T-helper 2 cell treated with Interferon-gamma antibody and Interleukin-4, amounts not matched to agents 100 ng/mL and 5 ng/mL, for 36 hours (primary cell): ENCODE results near the gene SBF2. TPM values are rescaled to one million over a fixed set of nuclear protein-coding genes. Genes with fewer than 3 reads are reported as not detected.

Experiments used
- intact Hi-C: fragments of 100-400 bp; cut with micrococcal nuclease; formaldehyde crosslinking; loops from one replicate; pipeline ENCODE4 v1.15.1; 2023
- total RNA-seq: library from RNA; stranded (reverse); gene quantifications from 2 replicates; pipeline ENCODE4 v1.2.3, GENCODE V29; 2022

The SBF2 gene
- total RNA-seq, 1 donor from 2014 or later: 1.8 TPM

GRCh38 chr11:10302744-10303557 lies 8.9 kb upstream of the SBF2 start:
- intact Hi-C loops: loop anchor here (1.0 to 10.0 kb wide), 4 partner anchors 9 to 1038 kb away; partner anchors contain the start of genes DENND5A, EIF4G2 and SBF2

- intact Hi-C loops: loop anchor here (2.0 to 10.0 kb wide), 3 partner anchors 442 to 1038 kb away; partner anchors contain the start of genes DENND5A and EIF4G2
Observed at GRCh38 chr11:10302359-10302743, 8.3 kb upstream of the SBF2 start.

GRCh38 chr11:10301656-10302358 lies 7.8 kb upstream of the SBF2 start:
- intact Hi-C loops: loop anchor here (2.0 to 10.0 kb wide), 3 partner anchors 443 to 1037 kb away; partner anchors contain the start of genes DENND5A and EIF4G2

- intact Hi-C loops: loop anchor here (1.0 to 5.0 kb wide), 2 partner anchors 9 to 836 kb away; partner anchors contain the start of gene ZNF143
Observed at GRCh38 chr11:10298342-10298741, 4.3 kb upstream of the SBF2 start.

- intact Hi-C loops: loop anchor here (5.0 kb wide), 1 partner anchor 833 kb away; the partner anchor contains the start of gene ZNF143
Observed at GRCh38 chr11:10295064-10295901, 1.3 kb upstream of the SBF2 start.

- intact Hi-C loops: loop anchor here (1.0 kb wide), 1 partner anchor 9 kb away; no protein-coding TSS in a partner anchor
Observed at GRCh38 chr11:10294290-10294953, 403 bp upstream of the SBF2 start.

- intact Hi-C loops: no loop called here
Observed at GRCh38 chr11:10291801-10292638, 2.0 kb downstream of the SBF2 start.

GRCh38 chr11:10289765-10290380 lies 4.1 kb downstream of the SBF2 start:
- intact Hi-C loops: no loop called here

GRCh38 chr11:10288881-10289764 lies 4.9 kb downstream of the SBF2 start:
- intact Hi-C loops: no loop called here

GRCh38 chr11:10287766-10288715 lies 6.0 kb downstream of the SBF2 start:
- intact Hi-C loops: no loop called here

- intact Hi-C loops: no loop called here
Observed at GRCh38 chr11:10287140-10287539, 6.9 kb downstream of the SBF2 start.

- intact Hi-C loops: no loop called here
Observed at GRCh38 chr11:10285148-10285802, 8.7 kb downstream of the SBF2 start.

GRCh38 chr11:10283991-10284390 lies 10.0 kb downstream of the SBF2 start:
- intact Hi-C loops: no loop called here

- intact Hi-C loops: no loop called here
Observed at GRCh38 chr11:10282117-10282516, 11.9 kb downstream of the SBF2 start.

GRCh38 chr11:10275714-10276113 lies 18.3 kb downstream of the SBF2 start:
- intact Hi-C loops: no loop called here

- intact Hi-C loops: no loop called here
Observed at GRCh38 chr11:10274726-10275125, 19.3 kb downstream of the SBF2 start.

- intact Hi-C loops: no loop called here
Observed at GRCh38 chr11:10273738-10274137, 20.3 kb downstream of the SBF2 start.
